Left hindlimb (tissue), 1 donor: ENCODE results near the gene L3HYPDH.

Source experiments
- DNase-seq: peaks from one replicate; pipeline ENCODE4 v3.0.0-alpha.2; 2018

Gene L3HYPDH

DNA sequence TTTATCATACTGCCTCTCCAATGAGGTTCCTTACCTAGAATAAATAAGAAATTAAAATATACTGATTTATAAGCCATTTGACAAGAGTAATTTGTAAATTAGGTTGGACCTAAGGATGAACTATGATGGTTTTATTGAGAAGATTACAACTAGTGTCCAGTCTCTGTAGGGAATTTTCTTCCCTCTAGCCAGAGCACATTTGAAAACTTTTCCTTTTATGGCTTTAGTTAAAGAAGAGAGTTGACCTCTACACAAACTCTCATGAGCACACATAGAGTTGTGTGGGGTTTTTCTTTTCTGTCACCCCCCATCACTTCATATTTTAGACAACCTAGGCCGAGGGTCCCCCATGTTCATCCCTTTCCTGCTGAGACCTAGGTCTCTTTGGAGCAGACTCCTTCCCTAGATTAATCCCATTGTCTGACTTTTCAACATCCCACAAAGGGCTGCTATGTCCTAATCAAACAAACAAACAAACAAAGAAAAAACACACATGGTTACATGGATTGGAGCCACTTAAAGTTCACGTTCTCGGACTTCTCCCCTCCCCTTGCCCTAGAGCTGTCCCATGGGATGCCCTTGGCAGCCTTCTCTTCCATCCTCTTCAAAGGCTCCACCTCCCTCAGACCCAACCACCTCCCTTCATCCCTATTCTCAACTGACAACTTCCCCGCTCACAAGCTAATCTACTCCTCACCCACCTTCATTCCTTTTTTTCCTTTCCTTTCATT, 59.7 kb downstream of the L3HYPDH start:
- peak; percentile 44 for DNase-seq
